HS-27A (cell line): ENCODE measurements around the gene QRSL1.
"Not testable (repeated sequence)": the region's sequence is repeated elsewhere in the genome, so short reads cannot be mapped to it uniquely, and the experiment has no call there.

Experiments used
- DNase-seq: peaks from one replicate; pipeline ENCODE4 v3.0.0-alpha.2; 2012; ENCODE audit warnings: low read depth, missing footprints

The QRSL1 gene

GRCh38 chr6:106623039-106623438, 6.3 kb upstream of the QRSL1 start:
- no peak for DNase-seq

GRCh38 chr6:106626485-106626884, 2.9 kb upstream of the QRSL1 start:
- DNase-seq: no peak

- DNase-seq: not testable (repeated sequence)
Measured at GRCh38 chr6:106627760-106628159, 1.6 kb upstream of the QRSL1 start.

GRCh38 chr6:106628658-106629102, 698 bp upstream of the QRSL1 start:
- DNase-seq: no peak

- DNase-seq: no peak
Measured at GRCh38 chr6:106629859-106630163, 433 bp downstream of the QRSL1 start.

DNA sequence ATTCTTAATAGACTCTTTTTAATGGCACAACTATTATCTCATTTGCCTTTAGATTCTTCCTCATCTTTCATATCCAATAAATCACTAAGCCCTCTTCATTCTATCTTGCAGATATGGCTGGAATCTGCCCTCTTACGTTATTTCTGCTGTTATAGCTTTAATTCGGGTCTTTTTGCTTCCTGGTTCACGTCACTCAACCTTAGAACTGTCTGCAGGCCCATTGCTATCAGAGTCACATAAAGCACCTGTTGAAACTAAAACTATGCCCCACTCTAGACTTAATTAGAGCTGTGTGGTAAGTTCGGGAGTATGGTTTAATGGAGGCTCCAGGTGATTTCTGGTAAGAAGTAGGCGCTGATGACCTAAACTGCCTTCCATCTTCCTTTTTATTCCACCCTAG, 988 bp downstream of the QRSL1 start:
- DNase-seq: no peak

GRCh38 chr6:106631346-106631745, 2.0 kb downstream of the QRSL1 start:
- DNase-seq: no peak

DNA sequence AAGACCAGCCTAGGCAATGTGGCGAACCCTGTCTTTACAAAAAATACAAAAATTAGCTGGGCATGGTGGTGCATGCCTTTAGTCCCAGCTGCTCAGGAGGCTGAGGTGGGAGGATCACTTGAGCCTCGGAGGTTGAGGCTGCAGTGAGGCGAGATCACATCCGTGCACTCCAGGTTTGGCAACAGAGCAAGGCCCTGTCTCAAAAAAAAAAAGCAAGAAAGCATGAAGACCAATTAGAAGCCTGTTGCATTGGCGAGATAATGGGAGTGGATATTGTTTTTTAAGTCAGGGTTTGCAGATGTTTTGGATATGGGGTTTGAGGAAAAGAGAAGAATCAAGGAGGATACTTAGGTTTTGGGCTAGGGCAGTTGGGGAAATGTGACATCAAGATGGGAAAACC, 5.2 kb downstream of the QRSL1 start:
- no peak for DNase-seq

- no peak for DNase-seq
Measured at GRCh38 chr6:106637051-106637716, 7.8 kb downstream of the QRSL1 start.

DNA sequence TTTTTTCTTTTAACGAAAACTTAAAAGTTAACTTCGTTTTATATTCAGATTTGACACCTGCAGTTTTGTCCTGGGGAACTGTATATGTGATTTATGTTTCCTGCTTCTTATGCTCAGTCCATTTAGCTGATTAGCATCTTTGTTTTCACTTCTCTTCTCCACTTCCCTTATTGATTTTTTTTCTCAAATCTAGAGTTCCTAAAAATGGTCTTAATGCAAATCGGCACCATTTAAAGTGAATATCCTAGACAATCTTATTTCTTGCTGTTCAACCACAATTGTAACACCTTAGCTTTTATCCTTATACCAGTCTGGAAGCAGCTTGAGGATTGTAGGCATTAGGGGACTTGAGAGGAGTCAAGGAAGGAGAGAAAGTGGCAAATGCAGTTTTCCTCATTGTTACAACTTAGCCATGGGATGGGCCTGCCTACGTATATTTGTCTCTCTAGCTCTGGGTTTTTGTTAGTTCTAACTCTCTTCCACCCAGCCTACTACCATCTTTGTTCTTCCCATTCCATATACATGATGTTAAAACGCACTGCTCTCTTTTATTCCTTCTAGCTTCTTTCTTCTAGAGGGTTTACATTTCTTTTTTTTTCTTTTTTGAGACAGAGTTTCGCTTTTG, 8.5 kb downstream of the QRSL1 start:
- no peak for DNase-seq

GRCh38 chr6:106639812-106640211, 10.4 kb downstream of the QRSL1 start:
- DNase-seq: no peak

DNA sequence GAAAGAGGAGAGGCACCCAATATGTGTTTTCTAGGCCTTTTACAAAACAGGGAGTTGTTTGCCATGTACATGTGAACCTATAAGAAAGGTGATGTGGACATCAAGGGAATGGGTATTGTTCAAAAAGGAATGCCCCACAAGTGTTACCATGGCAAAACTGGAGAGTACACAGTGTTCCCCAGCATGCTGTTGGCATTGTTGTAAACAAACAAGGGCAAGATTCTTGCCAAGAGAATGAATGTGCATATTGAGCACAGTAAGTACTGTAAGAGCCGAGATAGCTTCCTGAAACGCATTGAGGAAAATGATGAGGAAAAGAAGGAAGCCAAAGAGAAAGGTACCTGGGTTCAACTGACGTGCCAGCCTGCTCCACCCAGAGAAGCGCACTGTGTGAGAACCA, 13.1 kb downstream of the QRSL1 start:
- DNase-seq: no peak

DNA sequence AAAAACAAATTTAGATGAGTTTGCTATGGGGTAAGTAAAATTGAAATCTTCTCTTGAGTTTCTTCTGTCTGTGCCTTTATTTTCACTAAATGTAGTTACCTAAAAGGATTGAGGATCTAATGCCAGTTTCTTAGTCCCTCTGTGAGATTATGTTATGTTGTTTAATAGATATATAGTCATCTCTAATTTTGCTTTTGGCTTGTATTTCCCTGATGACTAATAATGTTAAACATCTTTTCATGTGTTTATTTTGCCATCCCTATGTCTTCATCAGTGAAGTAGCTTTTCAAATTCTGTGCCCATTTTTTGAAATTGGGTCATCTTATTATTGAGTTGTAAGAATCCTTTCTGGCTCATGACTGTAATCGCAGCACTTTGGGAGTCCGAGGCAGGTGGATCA, 13.7 kb downstream of the QRSL1 start:
- no peak for DNase-seq

GRCh38 chr6:106648651-106649308, 19.4 kb downstream of the QRSL1 start:
- DNase-seq: no peak

DNA sequence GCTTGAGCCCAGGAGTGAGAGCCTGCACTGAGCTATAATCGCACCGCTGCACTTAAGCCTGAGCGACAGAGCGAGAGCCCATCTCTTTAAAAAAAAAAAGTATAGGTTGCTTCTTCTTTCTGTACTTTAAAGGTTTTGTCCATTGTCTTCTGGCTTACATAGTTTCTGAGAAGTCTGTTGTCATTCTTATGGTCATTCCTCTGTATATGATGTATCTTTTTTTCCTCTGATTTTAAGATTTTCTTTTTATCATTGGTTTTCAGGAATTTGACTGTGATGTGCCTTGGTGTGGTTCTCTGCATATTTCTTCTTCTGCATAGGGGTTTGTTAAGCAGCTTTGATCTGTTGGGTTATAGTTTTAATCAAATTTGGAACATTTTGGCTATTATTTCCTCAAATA, 29.1 kb downstream of the QRSL1 start:
- DNase-seq: no peak

GRCh38 chr6:106659859-106660258, 30.5 kb downstream of the QRSL1 start:
- DNase-seq: no peak

GRCh38 chr6:106662458-106662857, 33.1 kb downstream of the QRSL1 start:
- no peak for DNase-seq

- no peak for DNase-seq
Measured at GRCh38 chr6:106666282-106667021, 37.1 kb downstream of the QRSL1 start.

- no peak for DNase-seq
Measured at GRCh38 chr6:106667022-106667402, 37.6 kb downstream of the QRSL1 start.

- no peak for DNase-seq
Measured at GRCh38 chr6:106670236-106670635, 40.9 kb downstream of the QRSL1 start.

GRCh38 chr6:106671651-106672050, 42.3 kb downstream of the QRSL1 start:
- no peak for DNase-seq

- DNase-seq: no peak
Measured at GRCh38 chr6:106674541-106675229, 45.3 kb downstream of the QRSL1 start.
